SU-DHL-6 (cell line): Measurements from ENCODE around the gene CA5A.

Experiments used
- H2AFZ ChIP-seq: fragments of 200-600 bp; sonication (generic); 2 replicates; pipeline ENCODE4 v1.6.1; 2014; ENCODE audit warnings: low read depth, mild to moderate bottlenecking, moderate library complexity, mixed read lengths, antibody characterized with exemption, low read length; ENCODE audit not compliant: severe bottlenecking
- H3F3A ChIP-seq: fragments of 200-600 bp; shearing (Covaris generic); 2 replicates; pipeline ENCODE4 v1.6.0; 2016; ENCODE audit warnings: antibody characterized with exemption, mild to moderate bottlenecking; ENCODE audit not compliant: insufficient read depth
- H3K27ac ChIP-seq: fragments of 200-600 bp; sonication (generic); 2 replicates; pipeline ENCODE4 v1.5.1; 2016; ENCODE audit warnings: low read depth, mild to moderate bottlenecking, low read length, moderate library complexity, mixed read lengths
- H3K27me3 ChIP-seq: fragments of 200-600 bp; sonication (generic), shearing (Covaris generic); 2 replicates; pipeline ENCODE4 v1.6.0; 2014; ENCODE audit warnings: mild to moderate bottlenecking, low read length
- H3K36me3 ChIP-seq: fragments of 200-600 bp; sonication (generic); 2 replicates; pipeline ENCODE4 v1.6.1; 2014; ENCODE audit warnings: mild to moderate bottlenecking, low read length, mixed read lengths
- H3K4me2 ChIP-seq: fragments of 300-600, 200-600 bp; shearing (Covaris generic), sonication (generic); 2 replicates; pipeline ENCODE4 v1.6.0; 2014; ENCODE audit warnings: low read length, low read depth, mild to moderate bottlenecking; ENCODE audit not compliant: poor library complexity, severe bottlenecking
- H3K4me3 ChIP-seq: fragments of 200-600 bp; sonication (generic); 2 replicates; pipeline ENCODE4 v1.5.1; 2014; ENCODE audit warnings: antibody characterized with exemption, low read length, mild to moderate bottlenecking, mixed read lengths; ENCODE audit not compliant: insufficient read depth, poor library complexity, severe bottlenecking
- H3K79me2 ChIP-seq: fragments of 200-600 bp; sonication (generic); 2 replicates; pipeline ENCODE4 v1.6.1; 2014; ENCODE audit warnings: mild to moderate bottlenecking, low read length, moderate library complexity; ENCODE audit not compliant: insufficient read depth
- H3K9ac ChIP-seq: fragments of 200-600 bp; sonication (generic); 2 replicates; pipeline ENCODE4 v1.7.0; 2014; ENCODE audit warnings: mild to moderate bottlenecking, low read length
- H3K9me2 ChIP-seq: fragments of 200-600 bp; sonication (generic); replicated peaks from 2 replicates; pipeline ENCODE4 v1.6.1; 2014; ENCODE audit warnings: low read length; ENCODE audit not compliant: insufficient read depth
- H3K9me3 ChIP-seq: fragments of 200-600 bp; sonication (generic); 2 replicates; pipeline ENCODE4 v1.6.1; 2014; ENCODE audit warnings: low read length, mixed read lengths; ENCODE audit not compliant: insufficient read depth
- H4K20me1 ChIP-seq: fragments of 200-600 bp; sonication (generic); 2 replicates; pipeline ENCODE4 v1.6.1; 2014; ENCODE audit warnings: low read depth, mild to moderate bottlenecking, antibody characterized with exemption, low read length, moderate library complexity, mixed read lengths
- CTCF ChIP-seq: fragments of 200-600 bp; sonication (generic); IDR thresholded peaks from one replicate; pipeline ENCODE4 v1.5.1; 2017; ENCODE audit warnings: antibody characterized with exemption, mild to moderate bottlenecking, low read length, moderate library complexity; ENCODE audit not compliant: insufficient read depth, poor library complexity, severe bottlenecking
- EZH2phosphoT487 ChIP-seq: fragments of 200-600 bp; sonication (generic), shearing (Covaris generic); conservative IDR thresholded peaks from 2 replicates; pipeline ENCODE4 v1.6.1; 2018; ENCODE audit warnings: mild to moderate bottlenecking, antibody characterized with exemption, low read length, moderate library complexity, mixed read lengths

Gene CA5A

GRCh38 chr16:87930456-87930855 is 5.9 kb downstream of the CA5A start:
- H3K4me3 ChIP-seq: no peak overlapping the region
- no peaks in the 10 kb centered on the region for H3K79me2 ChIP-seq
- H3F3A ChIP-seq: no peaks in the 10 kb centered on the region
- TF ChIP-seq EZH2phosphoT487 (no peak), CTCF (no peak)
- no peak overlapping the region for H3K4me2 ChIP-seq
- H3K36me3 ChIP-seq: no peaks in the 10 kb centered on the region
- no peak overlapping the region for H2AFZ ChIP-seq
- no peaks in the 10 kb centered on the region for H4K20me1 ChIP-seq
- no peaks in the 10 kb centered on the region for H3K27me3 ChIP-seq
- H3K9me3 ChIP-seq: no peaks in the 10 kb centered on the region
- no peak overlapping the region for H3K9ac ChIP-seq
- no peaks in the 10 kb centered on the region for H3K9me2 ChIP-seq
- no peak overlapping the region for H3K27ac ChIP-seq

- H3K9me2 ChIP-seq: no peaks in the 10 kb centered on the region
- H3K36me3 ChIP-seq: no peaks in the 10 kb centered on the region
- no peak overlapping the region for H2AFZ ChIP-seq
- no peak overlapping the region for H3K27ac ChIP-seq
- no peaks in the 10 kb centered on the region for H3K27me3 ChIP-seq
- H3K9ac ChIP-seq: no peak overlapping the region
- no peaks in the 10 kb centered on the region for H3K9me3 ChIP-seq
- no peaks in the 10 kb centered on the region for H3F3A ChIP-seq
- H3K4me3 ChIP-seq: no peak overlapping the region
- no peaks in the 10 kb centered on the region for H3K79me2 ChIP-seq
- TF ChIP-seq EZH2phosphoT487 (no peak), CTCF (no peak)
- no peak overlapping the region for H3K4me2 ChIP-seq
- H4K20me1 ChIP-seq: no peaks in the 10 kb centered on the region
Measured at GRCh38 chr16:87929986-87930385, 6.3 kb downstream of the CA5A start.

GRCh38 chr16:87927195-87927562 is 9.2 kb downstream of the CA5A start:
- Histone ChIP-seq H3K9me3 (no peaks in the 10 kb centered on the region), H3K79me2 (no peaks in the 10 kb centered on the region), H3F3A (no peaks in the 10 kb centered on the region), H3K36me3 (no peaks in the 10 kb centered on the region), H3K27me3 (no peaks in the 10 kb centered on the region), H3K4me2 (no peak overlapping the region), H4K20me1 (no peaks in the 10 kb centered on the region), H3K9ac (no peak overlapping the region), H2AFZ (no peak overlapping the region), H3K4me3 (no peak overlapping the region), H3K9me2 (no peaks in the 10 kb centered on the region), H3K27ac (no peak overlapping the region)
- no peak for TF ChIP-seq EZH2phosphoT487
- TF ChIP-seq CTCF: no peak
